ENCODE data around the gene MORN4.

GRCh38 chr10:97593421-97593820 is 39.9 kb downstream of the MORN4 start:
- TF ChIP-seq CTCF (IDR thresholded peaks at IDR 0.05), result no peak
- TF ChIP-seq ZFX (IDR thresholded peaks at IDR 0.05; ENCODE audit: borderline replicate concordance), result no peak

Measured in 22Rv1 (cell line).